GM19328 (cell line): Measurements from ENCODE around the gene PMVK.
A peak's percentile ranks its signal among the peaks of the same experiment; 100 is the strongest.

Experiments used
- ATAC-seq: cut with Tn5 transposase; IDR thresholded peaks from one replicate; pipeline ENCODE4 v1.9.1; 2021; ENCODE audit warnings: mild to moderate bottlenecking, moderate library complexity; ENCODE audit not compliant: unreplicated experiment

The PMVK gene

GRCh38 chr1:154967331-154967950 lies 30.9 kb upstream of the PMVK start:
- no peak for ATAC-seq

DNA sequence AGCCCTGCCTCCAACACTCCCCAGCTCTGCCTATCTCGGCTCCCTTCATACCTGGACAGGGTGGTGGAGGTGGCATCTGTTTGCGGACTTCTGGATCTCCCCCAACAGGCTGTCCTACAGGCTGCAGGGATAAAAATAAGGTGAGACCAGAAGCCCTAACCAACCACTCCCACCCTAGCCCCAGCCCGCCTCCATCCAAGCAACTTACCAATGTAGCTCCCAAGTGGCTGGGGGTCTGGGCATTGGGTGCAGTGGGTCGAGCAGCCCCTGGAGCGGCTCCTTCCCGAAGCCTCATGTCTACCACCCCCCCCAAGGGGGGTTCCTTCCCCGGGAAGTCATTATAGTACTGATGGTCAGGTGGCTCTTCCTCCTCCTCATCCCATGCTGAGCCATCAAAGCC lies 29.6 kb upstream of the PMVK start:
- ATAC-seq: no peak

DNA sequence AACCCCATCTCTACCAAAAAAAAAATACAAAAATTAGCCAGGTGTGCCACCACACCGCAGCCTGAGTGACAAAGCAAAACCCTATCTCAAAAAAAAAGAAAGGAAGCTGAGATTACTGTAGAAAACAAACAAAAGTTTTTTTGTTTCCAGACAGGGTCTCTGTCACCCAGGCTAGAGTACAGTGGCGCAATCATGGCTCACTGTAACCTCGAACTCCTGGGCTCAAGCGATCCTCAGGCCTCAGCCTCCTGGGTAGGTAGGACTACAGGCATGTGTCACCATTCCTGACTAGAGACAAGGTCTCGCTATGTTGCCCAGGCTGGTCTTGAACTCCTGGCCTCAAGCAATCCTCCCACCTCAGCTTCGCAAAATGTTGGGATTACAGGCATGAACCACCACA lies 27.8 kb upstream of the PMVK start:
- ATAC-seq: no peak

- no peak for ATAC-seq
Measured at GRCh38 chr1:154963643-154964042, 27.1 kb upstream of the PMVK start.

GRCh38 chr1:154962795-154963330 lies 26.3 kb upstream of the PMVK start:
- ATAC-seq: no peak

DNA sequence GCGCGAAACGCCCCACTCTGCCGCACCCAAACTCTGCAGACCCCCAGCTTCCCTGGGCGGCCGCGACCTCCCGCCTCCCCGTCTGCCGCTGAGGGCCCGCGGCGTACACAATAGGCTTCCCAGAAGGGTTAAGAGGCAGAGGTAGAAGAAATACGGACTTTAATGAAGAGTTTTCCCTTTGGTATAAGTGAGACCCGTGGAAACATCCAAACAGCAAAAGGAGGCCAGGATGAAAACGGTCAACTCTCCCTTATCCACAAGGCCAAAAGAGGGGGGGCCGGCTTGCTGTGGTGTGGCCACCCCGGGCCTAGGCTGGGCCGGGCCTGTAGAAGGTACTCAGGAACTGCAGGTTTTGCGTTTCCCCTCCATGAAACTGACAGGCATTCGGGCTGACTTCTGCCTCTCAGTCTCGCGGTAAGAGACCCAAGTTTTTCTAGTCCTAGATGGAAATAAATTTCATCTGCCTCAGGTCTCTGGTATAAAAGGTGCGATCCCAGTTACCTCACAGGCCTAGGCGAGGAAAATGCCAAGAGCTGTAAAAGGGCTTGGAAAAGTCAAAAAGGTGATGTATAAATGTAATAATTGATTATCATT lies 25.7 kb upstream of the PMVK start:
- ATAC-seq: no peak

DNA sequence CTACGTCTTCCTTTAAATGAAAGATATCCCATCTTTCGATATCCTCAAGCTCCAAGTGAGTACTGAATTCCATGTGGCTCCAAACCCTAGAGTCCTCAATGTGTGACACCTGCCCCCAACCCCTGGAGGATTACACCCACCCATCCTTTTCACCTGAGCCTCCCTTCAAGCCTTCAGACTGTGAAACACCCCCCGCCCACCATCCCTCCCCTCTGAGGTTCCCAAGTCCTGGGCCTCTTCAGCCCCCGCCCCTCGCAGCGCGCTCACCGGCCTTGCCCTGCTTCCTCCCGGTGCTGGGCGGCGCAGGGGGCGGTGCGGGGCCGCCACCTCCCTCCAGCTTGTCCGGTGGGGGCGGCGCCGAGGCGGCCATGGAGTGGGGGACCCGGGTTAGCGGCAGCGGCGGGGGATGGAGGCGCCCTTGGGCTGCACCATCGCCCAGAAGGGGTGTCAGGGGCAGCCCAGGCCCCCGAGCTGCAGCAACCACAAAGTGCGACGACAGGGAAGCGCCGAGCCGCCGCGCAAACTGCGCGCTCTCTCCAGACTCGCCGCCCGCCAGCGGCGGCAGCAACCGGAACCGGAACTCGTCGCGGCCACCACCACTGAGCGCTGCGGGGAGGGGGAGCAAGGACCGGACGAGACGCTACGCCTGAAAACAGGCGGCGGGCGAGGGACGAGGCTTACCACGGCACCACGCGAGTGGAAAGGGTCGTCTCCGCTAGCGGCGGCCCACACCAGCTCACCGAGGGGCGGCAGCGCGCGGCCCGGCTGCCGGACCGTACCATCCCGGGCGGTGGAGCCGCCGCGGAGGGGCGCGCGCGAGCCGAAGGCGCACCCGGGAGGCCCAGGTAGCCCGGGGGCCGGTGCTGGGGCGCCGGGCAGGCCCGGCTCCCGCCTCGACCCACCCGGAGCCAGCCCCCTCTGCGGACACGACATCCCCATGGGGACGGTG lies 25.0 kb upstream of the PMVK start, which contains the start of gene PYGO2:
PYGO2 (minus strand) TSS at position 576 of the 949 bp plus-strand sequence; CDS start at position 370, 206 bp downstream.
- ATAC-seq: peak; percentile 70

DNA sequence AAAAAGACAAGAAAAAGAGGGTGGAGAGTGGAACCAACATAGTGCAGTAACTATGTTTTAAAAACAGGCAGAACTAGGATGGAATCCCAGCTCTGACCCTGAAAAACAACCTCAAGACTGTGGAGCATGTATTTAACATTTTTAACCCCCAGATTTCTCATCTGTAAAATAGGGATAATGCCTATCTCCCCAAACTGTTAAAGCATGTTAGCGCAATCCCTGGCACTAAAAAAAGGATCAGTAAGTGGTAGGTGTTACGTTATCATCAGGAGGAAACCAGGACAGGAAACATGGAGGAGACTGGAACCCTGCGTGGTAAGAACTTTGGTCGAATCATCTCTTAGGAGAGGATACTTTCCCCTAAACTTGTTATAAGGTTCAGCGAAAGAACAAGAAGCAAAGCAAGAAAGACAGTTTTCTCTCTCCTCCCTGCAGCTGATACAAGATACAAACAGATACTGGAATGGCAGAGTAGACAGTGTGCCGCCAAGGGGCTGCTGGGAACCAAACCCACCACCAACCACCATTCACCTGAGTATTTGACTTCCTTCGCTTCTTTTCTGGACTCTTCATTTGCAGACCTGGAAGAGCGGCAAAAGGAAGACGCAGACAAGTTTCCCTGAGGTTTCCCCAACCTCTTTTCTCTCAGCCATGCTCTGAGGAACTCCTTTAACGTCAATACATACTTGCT lies 24.1 kb upstream of the PMVK start:
- ATAC-seq: no peak

DNA sequence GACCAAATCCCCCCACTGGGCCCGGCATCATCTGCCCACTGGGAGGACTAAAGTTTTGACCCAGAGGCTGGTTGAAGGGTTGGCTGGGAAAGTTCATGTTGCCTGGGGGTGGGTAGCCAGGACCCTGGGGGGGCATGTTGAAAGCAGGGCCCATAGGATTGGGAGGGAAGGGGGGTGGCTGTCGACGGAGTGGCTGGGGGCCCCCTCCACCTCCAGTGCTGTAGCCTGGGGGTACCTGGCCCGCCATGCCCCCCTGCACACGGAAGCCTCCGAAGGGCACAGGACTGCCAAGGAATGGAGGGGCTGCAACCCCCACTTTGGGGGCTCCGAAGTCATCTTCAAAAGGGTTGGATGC lies 22.9 kb upstream of the PMVK start:
- ATAC-seq: no peak

- no peak for ATAC-seq
Measured at GRCh38 chr1:154958681-154959425, 22.3 kb upstream of the PMVK start.

- ATAC-seq: no peak
Measured at GRCh38 chr1:154958036-154958435, 21.5 kb upstream of the PMVK start.

DNA sequence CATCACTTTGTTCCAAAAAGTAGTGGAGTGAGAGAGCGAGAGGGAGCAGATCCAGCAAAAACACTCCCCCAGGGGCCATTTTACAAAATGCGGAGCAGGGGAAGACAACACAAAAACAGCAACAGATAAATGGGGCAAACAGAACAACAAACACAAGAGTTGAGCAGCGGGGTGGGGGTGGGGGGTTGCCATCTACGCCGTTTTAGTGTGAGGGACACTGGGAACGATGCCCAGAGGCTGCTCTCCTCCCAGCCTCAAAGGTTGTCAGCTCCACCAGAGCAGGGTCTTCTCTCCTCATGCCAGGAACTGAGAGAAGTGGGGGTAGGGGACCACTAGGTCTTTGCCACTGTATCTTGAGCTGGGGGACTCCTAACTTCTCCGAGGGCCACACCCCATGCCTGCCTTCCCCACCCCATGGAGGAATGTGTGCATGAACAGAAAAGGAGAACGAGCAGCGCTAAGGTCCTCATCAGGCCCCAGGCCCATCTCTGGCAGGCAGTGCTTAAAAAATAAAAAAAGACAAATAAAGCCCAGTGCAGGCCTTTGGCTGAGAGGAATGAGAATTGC lies 20.7 kb upstream of the PMVK start:
- no peak for ATAC-seq

GRCh38 chr1:154956544-154956941 lies 20.0 kb upstream of the PMVK start:
- ATAC-seq: no peak

DNA sequence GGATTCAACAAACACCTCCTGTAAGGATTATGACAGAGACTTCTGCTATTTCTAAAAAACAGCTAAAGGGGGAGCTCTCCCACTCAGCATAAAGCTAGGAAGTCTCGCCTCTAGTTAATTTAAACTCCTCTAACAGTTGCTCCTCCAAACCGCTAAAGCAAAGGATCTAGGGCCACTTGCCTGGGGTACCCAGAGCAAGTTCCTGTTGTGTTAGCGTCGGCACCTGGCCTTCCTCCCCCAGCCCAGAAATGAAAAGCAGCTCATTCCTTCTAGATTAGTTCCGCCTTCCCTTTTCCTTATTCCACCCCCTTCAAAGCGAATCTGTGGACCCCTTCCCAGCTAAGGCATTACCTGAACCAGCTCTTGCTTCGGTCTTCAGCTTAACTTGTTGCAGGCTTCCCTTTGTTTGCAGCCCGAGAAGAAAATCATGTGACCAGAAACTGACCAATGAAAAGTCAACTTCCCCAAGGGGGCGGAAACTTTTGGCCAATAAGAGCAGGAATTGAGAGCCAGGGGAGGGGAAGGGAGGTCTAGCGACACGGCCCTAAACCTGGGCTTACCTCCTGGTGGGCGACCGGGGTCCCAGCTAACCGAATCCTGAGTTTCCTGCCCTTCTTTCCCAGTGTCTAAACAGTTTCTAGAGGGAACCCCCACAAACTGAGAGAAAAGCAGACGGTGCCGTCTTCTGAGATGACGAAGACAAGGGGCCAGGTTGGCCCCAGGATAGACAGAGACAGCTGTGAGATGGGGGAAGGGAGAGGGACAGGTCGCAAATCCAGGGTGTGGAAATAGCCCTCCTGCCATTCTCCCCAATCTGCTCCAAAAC lies 19.4 kb upstream of the PMVK start, which contains the start of gene PBXIP1:
PBXIP1 (minus strand) TSS at position 382 of the 826 bp plus-strand sequence. CDS start 2,378 bp downstream, outside the sequence.
- ATAC-seq: no peak

- no peak for ATAC-seq
Measured at GRCh38 chr1:154955039-154955717, 18.7 kb upstream of the PMVK start.

DNA sequence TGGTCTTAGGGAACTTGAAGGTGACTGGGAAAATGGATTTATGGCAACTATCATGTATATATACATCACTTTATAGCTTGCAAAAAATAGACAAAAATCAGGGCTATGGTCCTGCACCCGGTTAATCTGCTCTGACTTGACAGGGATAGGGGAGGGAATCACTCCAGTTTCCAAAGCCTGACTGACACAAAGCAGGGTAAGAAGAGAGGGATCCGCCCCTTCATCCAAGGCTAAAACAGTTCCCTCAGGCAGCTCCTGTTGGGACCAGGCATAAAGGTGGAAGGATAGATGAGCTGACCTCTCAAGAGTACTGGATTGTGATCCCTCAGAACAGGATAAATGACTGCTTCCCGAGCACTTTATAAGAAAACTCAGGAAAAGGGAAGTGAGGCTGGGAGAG lies 18.0 kb upstream of the PMVK start:
- no peak for ATAC-seq

- ATAC-seq: no peak
Measured at GRCh38 chr1:154953611-154954038, 17.1 kb upstream of the PMVK start.

DNA sequence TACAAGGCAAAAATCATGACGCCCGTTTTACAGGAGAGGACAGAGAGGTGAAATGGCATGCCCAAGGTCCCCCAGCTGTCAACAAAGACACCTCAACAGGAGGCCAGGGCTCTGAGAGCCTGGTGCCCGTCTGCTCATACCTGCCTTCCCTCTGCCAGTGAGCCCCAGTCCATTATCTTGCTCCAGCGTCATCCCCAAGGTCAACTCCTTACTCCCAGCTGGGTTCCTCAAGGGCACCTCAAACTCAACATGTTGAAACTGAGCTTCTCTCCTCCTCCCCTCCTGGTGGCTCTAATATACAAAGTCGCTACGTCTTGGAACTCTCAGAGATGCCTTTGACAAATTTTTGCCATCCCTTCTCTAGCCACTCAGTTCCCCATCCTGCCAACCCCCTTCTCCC lies 16.1 kb upstream of the PMVK start:
- ATAC-seq: no peak
